GM21423 (cell line): ENCODE results near the gene SBF1.
"Not testable (repeated sequence)": the region's sequence is repeated elsewhere in the genome, so short reads cannot be mapped to it uniquely, and the experiment has no call there.

ENCODE experiments used
- ATAC-seq: cut with Tn5 transposase; IDR thresholded peaks from one replicate; pipeline ENCODE4 v1.9.1; 2021; ENCODE audit warnings: mild to moderate bottlenecking, moderate library complexity; ENCODE audit not compliant: unreplicated experiment

Gene SBF1

GRCh38 chr22:50400406-50400805, 74.4 kb downstream of the SBF1 start:
- ATAC-seq: no peak

- no peak for ATAC-seq
Measured at GRCh38 chr22:50399751-50400331, 75.0 kb downstream of the SBF1 start.

GRCh38 chr22:50398831-50399648, 75.8 kb downstream of the SBF1 start:
- no peak for ATAC-seq

GRCh38 chr22:50397371-50398060, 77.3 kb downstream of the SBF1 start:
- not testable (repeated sequence) for ATAC-seq

GRCh38 chr22:50396751-50397370, 78.0 kb downstream of the SBF1 start:
- no peak for ATAC-seq
